DMS114 treated with DMSO at 0.1 percent for 48 hours (cell line): ENCODE measurements around the gene AZIN2.
"Not testable (repeated sequence)": the region's sequence is repeated elsewhere in the genome, so short reads cannot be mapped to it uniquely, and the experiment has no call there.

Experiments used
- DNase-seq: peaks from one replicate; lab custom pipeline; 2025; ENCODE audit not compliant: unreplicated experiment; lab: John Stamatoyannopoulos, UW

Gene AZIN2

GRCh38 chr1:33094486-33094885 is 13.5 kb downstream of the AZIN2 start:
- DNase-seq = no peak

- peak; percentile 40 for DNase-seq
Measured at GRCh38 chr1:33094971-33095604, 14.1 kb downstream of the AZIN2 start.

- no peak for DNase-seq
Measured at GRCh38 chr1:33096363-33097005, 15.5 kb downstream of the AZIN2 start.

- no peak for DNase-seq
Measured at GRCh38 chr1:33097137-33097611, 16.2 kb downstream of the AZIN2 start.

GRCh38 chr1:33097762-33098161 is 16.8 kb downstream of the AZIN2 start:
- no peak for DNase-seq

- DNase-seq = no peak
Measured at GRCh38 chr1:33098371-33098770, 17.4 kb downstream of the AZIN2 start.

- DNase-seq = no peak
Measured at GRCh38 chr1:33099290-33100118, 18.6 kb downstream of the AZIN2 start.

- not testable (repeated sequence) for DNase-seq
Measured at GRCh38 chr1:33100119-33100415, 19.1 kb downstream of the AZIN2 start.

- DNase-seq = no peak
Measured at GRCh38 chr1:33110477-33110876, 29.5 kb downstream of the AZIN2 start.

GRCh38 chr1:33111965-33112364 is 31.0 kb downstream of the AZIN2 start:
- DNase-seq = peak; percentile 7

- no peak for DNase-seq
Measured at GRCh38 chr1:33117440-33118085, 36.6 kb downstream of the AZIN2 start.

- DNase-seq = no peak
Measured at GRCh38 chr1:33118274-33118673, 37.3 kb downstream of the AZIN2 start.

- DNase-seq = no peak
Measured at GRCh38 chr1:33119050-33119449, 38.1 kb downstream of the AZIN2 start.

- DNase-seq = no peak
Measured at GRCh38 chr1:33119532-33120217, 38.7 kb downstream of the AZIN2 start.

- DNase-seq = no peak
Measured at GRCh38 chr1:33120436-33121231, 39.7 kb downstream of the AZIN2 start.

- DNase-seq = no peak
Measured at GRCh38 chr1:33121728-33122127, 40.8 kb downstream of the AZIN2 start.

GRCh38 chr1:33122483-33123178 is 41.7 kb downstream of the AZIN2 start:
- DNase-seq = no peak

- no peak for DNase-seq
Measured at GRCh38 chr1:33123266-33123665, 42.3 kb downstream of the AZIN2 start.

GRCh38 chr1:33124647-33125046 is 43.7 kb downstream of the AZIN2 start:
- not testable (repeated sequence) for DNase-seq
